GM12874 (cell line): ENCODE data around the gene PRRX2.

Source experiments
- CTCF ChIP-seq: IDR thresholded peaks from 2 replicates; pipeline ENCODE4 v1.5.1; 2011; ENCODE audit warnings: low read depth, mild to moderate bottlenecking, control low read depth, low read length, moderate library complexity; ENCODE audit not compliant: insufficient read depth

PRRX2 gene

GRCh38 chr9:129759804-129760502 lies 94.5 kb downstream of the PRRX2 start:
- no peak for TF ChIP-seq CTCF

GRCh38 chr9:129761293-129761900 lies 96.0 kb downstream of the PRRX2 start:
- no peak for TF ChIP-seq CTCF

GRCh38 chr9:129761901-129762369 lies 96.5 kb downstream of the PRRX2 start:
- TF ChIP-seq CTCF = no peak

DNA sequence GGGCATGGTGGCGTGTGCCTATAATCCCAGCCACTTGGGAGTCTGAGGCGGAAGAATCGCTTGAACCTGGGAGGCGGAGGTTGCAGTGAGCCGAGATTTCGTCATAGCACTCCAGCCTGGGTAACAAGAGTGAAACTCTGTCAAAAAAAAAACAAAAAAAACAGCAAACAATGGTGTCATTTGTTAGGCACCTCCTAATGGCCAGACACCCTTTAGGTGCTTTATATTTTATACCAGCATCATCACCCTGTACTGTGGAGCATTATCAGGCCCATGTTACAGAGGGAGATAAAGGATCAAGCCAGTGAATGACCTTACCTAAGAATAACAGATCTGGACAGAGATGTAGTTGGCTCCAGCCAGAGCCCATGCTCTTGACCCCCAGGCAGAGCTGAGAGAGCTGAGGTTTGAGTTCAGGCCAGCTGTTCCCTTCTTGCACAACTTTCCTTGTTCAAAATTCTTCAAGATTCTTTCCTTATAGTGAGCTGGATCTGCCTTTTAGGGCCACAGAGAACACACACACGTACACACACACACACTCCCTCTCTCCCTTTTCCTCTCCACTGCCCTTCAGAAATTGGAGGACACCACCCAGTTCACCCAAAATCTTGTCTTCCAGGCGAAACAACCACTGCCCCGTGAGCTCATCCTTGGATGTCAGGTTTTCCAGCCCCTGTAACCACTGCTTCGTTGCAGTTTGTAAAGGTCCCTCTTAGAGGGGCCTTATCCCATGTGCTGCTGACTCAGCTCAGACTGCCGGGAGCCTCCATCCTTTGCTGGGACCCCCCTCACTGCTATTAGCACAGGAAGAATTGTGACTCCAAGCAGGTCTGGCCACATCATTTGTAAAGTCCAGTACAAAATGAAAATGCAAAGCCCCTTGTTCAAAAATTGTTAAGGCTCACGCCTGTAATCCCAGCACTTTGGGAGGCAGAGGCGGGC lies 97.8 kb downstream of the PRRX2 start:
- no peak for TF ChIP-seq CTCF

GRCh38 chr9:129765764-129766317 lies 100.4 kb downstream of the PRRX2 start:
- no peak for TF ChIP-seq CTCF

GRCh38 chr9:129768486-129768885 lies 103.0 kb downstream of the PRRX2 start:
- TF ChIP-seq CTCF = no peak

- TF ChIP-seq CTCF = no peak
These were observed 104.2 kb downstream of the PRRX2 start for GRCh38 chr9:129769669-129770068.
